Fibroblast of villous mesenchyme (primary cell): ENCODE results near the gene HS3ST1. TPM values are rescaled to one million over a fixed set of nuclear protein-coding genes. Genes with fewer than 3 reads are reported as not detected.

Experiments
- DNase-seq: peaks from one replicate; pipeline ENCODE4 v3.0.0-alpha.2; 2010; ENCODE audit warnings: low read depth
- H3K4me3 ChIP-seq: 2 replicates; pipeline ENCODE4 v1.5.1; 2011; ENCODE audit warnings: low read depth, mild to moderate bottlenecking, low read length
- CTCF ChIP-seq: IDR thresholded peaks from 2 replicates; pipeline ENCODE4 v1.5.1; 2012; ENCODE audit warnings: low read depth, mild to moderate bottlenecking, low read length; ENCODE audit not compliant: insufficient read depth
- total RNA-seq: library from RNA; depleted of rRNA; stranded (reverse); fragments of >200 nt; gene quantifications from 2 replicates; pipeline ENCODE4 v1.2.3, GENCODE V29; 2012

HS3ST1 gene
- total RNA-seq, 1 donor, result not detected

- TF ChIP-seq CTCF, result no peak
- H3K4me3 ChIP-seq, result no peak overlapping the region
- no peak for DNase-seq
Measured at GRCh38 chr4:11455201-11455835, 26.6 kb upstream of the HS3ST1 start.

GRCh38 chr4:11451716-11452115, 23.0 kb upstream of the HS3ST1 start:
- TF ChIP-seq CTCF, result no peak
- H3K4me3 ChIP-seq, result no peak overlapping the region
- no peak for DNase-seq

- no peak for TF ChIP-seq CTCF
- DNase-seq, result no peak
- H3K4me3 ChIP-seq, result no peak overlapping the region
Measured at GRCh38 chr4:11446155-11446811, 17.6 kb upstream of the HS3ST1 start.

- no peak for DNase-seq
- H3K4me3 ChIP-seq, result no peak overlapping the region
- no peak for TF ChIP-seq CTCF
Measured at GRCh38 chr4:11441194-11441556, 12.5 kb upstream of the HS3ST1 start.

GRCh38 chr4:11440481-11441193, 11.9 kb upstream of the HS3ST1 start:
- TF ChIP-seq CTCF, result no peak
- DNase-seq, result no peak
- H3K4me3 ChIP-seq, result no peak overlapping the region

- TF ChIP-seq CTCF, result no peak
- DNase-seq, result no peak
- H3K4me3 ChIP-seq, result no peak overlapping the region
Measured at GRCh38 chr4:11439836-11440235, 11.1 kb upstream of the HS3ST1 start.
